K562 (cell line): Measurements from ENCODE around the gene TAF4.

ENCODE experiments used
- EP300 ChIP-seq: IDR thresholded peaks from 2 replicates; pipeline ENCODE4 v1.6.1; 2012; ENCODE audit warnings: low read length, improper control_type of control experiment
- NR2C2 ChIP-seq, 2 experiments: fragments of 200-800 bp in 1 of 2; sonication (Bioruptor generic) in 1 of 2; sonication (generic) in 1 of 2; formaldehyde crosslinking in 1 of 2; IDR thresholded peaks; 2 replicates each; pipeline versions ENCODE4 v1.6.1 to v1.8.0; 2016 to 2022; ENCODE audit warnings: mild to moderate bottlenecking in 1 of 2, missing compliant biosample characterization in 1 of 2, missing genetic modification characterization in 1 of 2, missing genetic modification reagents in 1 of 2
- TGIF2 ChIP-seq: sonication (generic); formaldehyde crosslinking; IDR thresholded peaks from 2 replicates; pipeline ENCODE4 v1.8.1; 2022; ENCODE audit warnings: mild to moderate bottlenecking, missing genetic modification reagents, moderate library complexity

GRCh38 chr20:61978491-61978890, 87.2 kb downstream of the TAF4 start:
- TF ChIP-seq TGIF2 (CRISPR knock-in tag) (no peak), EP300 (no peak), NR2C2 (CRISPR knock-in tag; IDR thresholded peaks at IDR 0.05) (no peak), NR2C2 (tag; IDR thresholded peaks at IDR 0.05) (no peak)
